Measurements from ENCODE around the gene SYT3.

SYT3 gene

DNA sequence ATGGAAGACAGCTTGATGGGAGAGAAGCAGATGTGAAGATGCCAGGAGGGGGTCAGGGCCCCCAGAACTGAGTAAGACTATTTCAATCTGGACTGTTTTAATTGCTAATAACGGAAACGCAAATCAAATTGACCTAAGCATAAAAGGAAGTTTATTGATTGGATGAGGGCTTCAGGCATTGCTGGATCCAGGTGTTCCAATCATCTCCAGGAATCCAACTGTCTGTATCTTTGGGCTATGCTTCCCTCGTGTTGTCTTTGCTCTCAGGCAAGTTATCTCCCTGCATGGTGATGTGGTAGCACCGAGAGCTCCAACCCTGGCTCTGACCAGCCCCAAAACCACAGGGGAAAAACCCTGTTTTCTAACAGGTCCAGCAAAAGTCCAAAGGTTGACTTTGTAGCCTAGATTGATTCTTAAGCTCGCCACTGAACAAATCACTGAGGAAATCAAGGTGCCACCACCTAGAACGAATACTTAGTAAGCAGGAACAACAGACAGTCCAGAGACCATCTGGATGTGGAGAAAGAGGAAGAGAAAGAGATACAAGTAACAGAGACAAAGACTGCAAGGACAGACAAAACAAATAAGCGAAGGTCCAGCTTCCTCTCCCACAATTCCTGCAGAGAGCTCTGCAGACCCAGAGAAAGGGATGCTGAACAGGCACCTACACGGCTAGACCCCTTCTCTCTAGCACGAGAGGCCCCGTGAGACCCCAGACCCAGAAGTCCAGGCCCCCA, 8.4 kb upstream of the SYT3 start:
- no peaks in the 10 kb centered on the region for H3K9me3 ChIP-seq (ENCODE audit: severe bottlenecking)

GRCh38 chr19:50646074-50646807, 6.6 kb upstream of the SYT3 start:
- DNase-seq (ENCODE audit: low spot score), result no peak

More for the DNA sequence above, 8.4 kb upstream of the SYT3 start:
- Histone ChIP-seq H3K4me1 (ENCODE audit: insufficient read depth, poor library complexity, severe bottlenecking) (no peaks in the 10 kb centered on the region), H3K36me3 (ENCODE audit: low read depth) (no peaks in the 10 kb centered on the region), H3K27ac (ENCODE audit: poor library complexity, severe bottlenecking) (no peak overlapping the region), H3K27me3 (ENCODE audit: insufficient read depth, poor library complexity, severe bottlenecking) (no peaks in the 10 kb centered on the region), H3K4me3 (ENCODE audit: severe bottlenecking) (no peak overlapping the region)
- TF ChIP-seq, protein P1, sequence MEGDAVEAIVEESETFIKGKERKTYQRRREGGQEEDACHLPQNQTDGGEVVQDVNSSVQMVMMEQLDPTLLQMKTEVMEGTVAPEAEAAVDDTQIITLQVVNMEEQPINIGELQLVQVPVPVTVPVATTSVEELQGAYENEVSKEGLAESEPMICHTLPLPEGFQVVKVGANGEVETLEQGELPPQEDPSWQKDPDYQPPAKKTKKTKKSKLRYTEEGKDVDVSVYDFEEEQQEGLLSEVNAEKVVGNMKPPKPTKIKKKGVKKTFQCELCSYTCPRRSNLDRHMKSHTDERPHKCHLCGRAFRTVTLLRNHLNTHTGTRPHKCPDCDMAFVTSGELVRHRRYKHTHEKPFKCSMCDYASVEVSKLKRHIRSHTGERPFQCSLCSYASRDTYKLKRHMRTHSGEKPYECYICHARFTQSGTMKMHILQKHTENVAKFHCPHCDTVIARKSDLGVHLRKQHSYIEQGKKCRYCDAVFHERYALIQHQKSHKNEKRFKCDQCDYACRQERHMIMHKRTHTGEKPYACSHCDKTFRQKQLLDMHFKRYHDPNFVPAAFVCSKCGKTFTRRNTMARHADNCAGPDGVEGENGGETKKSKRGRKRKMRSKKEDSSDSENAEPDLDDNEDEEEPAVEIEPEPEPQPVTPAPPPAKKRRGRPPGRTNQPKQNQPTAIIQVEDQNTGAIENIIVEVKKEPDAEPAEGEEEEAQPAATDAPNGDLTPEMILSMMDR (IDR thresholded peaks at IDR 0.05; ENCODE audit: poor library complexity, severe bottlenecking), result no peak
- DNase-seq (ENCODE audit: low spot score) (no peak), ATAC-seq (ENCODE audit: low read depth) (no peak)

DNA sequence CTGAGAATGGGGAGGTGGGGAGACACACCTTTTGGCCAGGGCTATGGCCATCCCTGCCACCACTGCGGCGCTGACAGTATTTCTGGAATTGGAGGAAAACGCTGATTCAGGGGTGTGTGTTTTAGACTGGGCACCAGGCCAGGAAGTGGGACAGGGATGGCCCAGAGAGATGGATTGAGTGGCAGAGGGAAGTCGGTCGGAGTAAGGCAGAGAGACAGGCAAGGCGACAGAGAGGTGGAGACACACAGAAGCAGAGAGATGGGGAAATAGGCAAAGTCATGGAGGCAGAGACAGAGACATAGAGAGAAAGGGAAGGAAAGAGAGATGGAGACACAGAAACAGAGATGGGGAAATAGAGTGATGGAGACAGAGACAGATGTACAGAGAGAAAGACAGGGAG, 5.4 kb upstream of the SYT3 start:
- H3K4me3 ChIP-seq (ENCODE audit: severe bottlenecking), result no peak overlapping the region
- peaks cover 5% of the 10 kb centered on the region for H3K27me3 ChIP-seq (ENCODE audit: insufficient read depth, poor library complexity, severe bottlenecking)
- DNase-seq (ENCODE audit: low spot score) (no peak), ATAC-seq (ENCODE audit: low read depth) (no peak)
- H3K36me3 ChIP-seq (ENCODE audit: low read depth), result no peaks in the 10 kb centered on the region
- H3K27ac ChIP-seq (ENCODE audit: poor library complexity, severe bottlenecking), result no peak overlapping the region
- H3K9me3 ChIP-seq (ENCODE audit: severe bottlenecking), result no peaks in the 10 kb centered on the region
- TF ChIP-seq, protein P1 (IDR thresholded peaks at IDR 0.05; ENCODE audit: poor library complexity, severe bottlenecking), result no peak
- H3K4me1 ChIP-seq (ENCODE audit: insufficient read depth, poor library complexity, severe bottlenecking), result no peaks in the 10 kb centered on the region

More at GRCh38 chr19:50646074-50646807, 6.6 kb upstream of the SYT3 start:
- no peaks in the 10 kb centered on the region for H3K4me1 ChIP-seq (ENCODE audit: insufficient read depth, poor library complexity, severe bottlenecking)
- H3K27ac ChIP-seq (ENCODE audit: poor library complexity, severe bottlenecking), result no peak overlapping the region
- no peaks in the 10 kb centered on the region for H3K27me3 ChIP-seq (ENCODE audit: insufficient read depth, poor library complexity, severe bottlenecking)
- TF ChIP-seq, protein P1 (IDR thresholded peaks at IDR 0.05; ENCODE audit: poor library complexity, severe bottlenecking), result no peak
- no peaks in the 10 kb centered on the region for H3K36me3 ChIP-seq (ENCODE audit: low read depth)
- H3K9me3 ChIP-seq (ENCODE audit: severe bottlenecking), result no peaks in the 10 kb centered on the region
- ATAC-seq (ENCODE audit: low read depth), result peak; percentile 76
- no peak overlapping the region for H3K4me3 ChIP-seq (ENCODE audit: severe bottlenecking)

DNA sequence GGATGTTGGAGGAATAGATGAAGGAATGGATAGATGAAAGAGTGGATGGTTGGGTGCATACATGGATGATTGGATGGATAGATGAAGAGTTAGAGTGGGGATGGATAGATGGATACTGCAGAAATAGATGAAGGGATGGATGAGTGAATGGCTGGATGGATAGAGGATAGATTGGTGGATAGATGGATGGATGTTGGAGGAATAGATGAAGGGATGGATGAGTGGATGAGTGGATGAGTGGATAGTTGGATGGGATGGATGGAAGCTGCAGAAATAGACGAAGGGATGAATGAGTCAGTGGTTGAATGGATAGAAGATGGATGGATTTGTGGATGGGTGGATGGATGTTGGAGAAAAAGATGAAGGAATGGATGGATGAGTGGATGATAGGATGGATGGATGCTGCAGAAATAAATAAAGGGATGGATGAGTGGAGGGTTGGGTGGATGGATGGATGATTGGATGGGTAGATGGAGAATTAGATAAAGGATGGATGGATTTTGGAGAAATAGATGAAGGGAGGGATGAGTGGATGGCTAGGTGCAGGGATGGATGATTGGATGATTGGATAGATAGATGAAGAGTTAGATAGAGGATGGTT, 4.7 kb upstream of the SYT3 start:
- Histone ChIP-seq H3K27ac (ENCODE audit: poor library complexity, severe bottlenecking) (no peak overlapping the region), H3K4me1 (ENCODE audit: insufficient read depth, poor library complexity, severe bottlenecking) (no peaks in the 10 kb centered on the region), H3K9me3 (ENCODE audit: severe bottlenecking) (no peaks in the 10 kb centered on the region), H3K36me3 (ENCODE audit: low read depth) (no peaks in the 10 kb centered on the region), H3K27me3 (ENCODE audit: insufficient read depth, poor library complexity, severe bottlenecking) (peaks cover 10% of the 10 kb centered on the region), H3K4me3 (ENCODE audit: severe bottlenecking) (no peak overlapping the region)
- ATAC-seq (ENCODE audit: low read depth) (no peak), DNase-seq (ENCODE audit: low spot score) (no peak)
- TF ChIP-seq, protein P1 (IDR thresholded peaks at IDR 0.05; ENCODE audit: poor library complexity, severe bottlenecking), result no peak
